Measurements from ENCODE around the gene BEND5.

BEND5 gene

GRCh38 chr1:48687282-48688045, 89.2 kb downstream of the BEND5 start:
- Mint-ChIP-seq H3K9me3 (no peaks in the 10 kb centered on the region), H3K27me3 (peaks cover 1% of the 10 kb centered on the region), H3K36me3 (ENCODE audit: low read depth) (no peaks in the 10 kb centered on the region), H3K4me1 (no peaks in the 10 kb centered on the region), H3K27ac (no peak overlapping the region), H3K4me3 (no peak overlapping the region)
- no peak for ATAC-seq
- no peak for DNase-seq

GRCh38 chr1:48686159-48686558, 90.5 kb downstream of the BEND5 start:
- DNase-seq: no peak
- Mint-ChIP-seq H3K36me3 (ENCODE audit: low read depth) (no peaks in the 10 kb centered on the region), H3K27ac (no peak overlapping the region), H3K9me3 (no peaks in the 10 kb centered on the region), H3K4me1 (no peaks in the 10 kb centered on the region), H3K27me3 (peaks cover 1% of the 10 kb centered on the region), H3K4me3 (no peak overlapping the region)
- no peak for ATAC-seq

- Mint-ChIP-seq H3K36me3 (ENCODE audit: low read depth) (no peaks in the 10 kb centered on the region), H3K27me3 (peaks cover 1% of the 10 kb centered on the region), H3K27ac (no peak overlapping the region), H3K4me1 (no peaks in the 10 kb centered on the region), H3K4me3 (no peak overlapping the region), H3K9me3 (no peaks in the 10 kb centered on the region)
- DNase-seq (no peak), ATAC-seq (no peak)
Observed at GRCh38 chr1:48684381-48684780, 92.3 kb downstream of the BEND5 start.

- Mint-ChIP-seq H3K36me3 (ENCODE audit: low read depth) (no peaks in the 10 kb centered on the region), H3K9me3 (no peaks in the 10 kb centered on the region), H3K27me3 (peaks cover 1% of the 10 kb centered on the region), H3K4me3 (no peak overlapping the region), H3K4me1 (no peaks in the 10 kb centered on the region), H3K27ac (no peak overlapping the region)
- ATAC-seq (no peak), DNase-seq (no peak)
Observed at GRCh38 chr1:48683839-48684238, 92.9 kb downstream of the BEND5 start.

- Mint-ChIP-seq H3K36me3 (ENCODE audit: low read depth) (no peaks in the 10 kb centered on the region), H3K4me1 (no peaks in the 10 kb centered on the region), H3K27me3 (peaks cover 1% of the 10 kb centered on the region), H3K27ac (no peak overlapping the region), H3K4me3 (no peak overlapping the region), H3K9me3 (no peaks in the 10 kb centered on the region)
- no peak for ATAC-seq
- no peak for DNase-seq
Observed at GRCh38 chr1:48681476-48682305, 95.0 kb downstream of the BEND5 start.

GRCh38 chr1:48680411-48681035, 96.2 kb downstream of the BEND5 start:
- Mint-ChIP-seq H3K27ac (no peak overlapping the region), H3K4me3 (no peak overlapping the region), H3K9me3 (no peaks in the 10 kb centered on the region), H3K4me1 (no peaks in the 10 kb centered on the region), H3K36me3 (ENCODE audit: low read depth) (no peaks in the 10 kb centered on the region), H3K27me3 (peaks cover 1% of the 10 kb centered on the region)
- DNase-seq: no peak
- no peak for ATAC-seq

- ATAC-seq (no peak), DNase-seq (no peak)
- Mint-ChIP-seq H3K36me3 (ENCODE audit: low read depth) (no peaks in the 10 kb centered on the region), H3K27ac (no peak overlapping the region), H3K9me3 (no peaks in the 10 kb centered on the region), H3K4me3 (no peak overlapping the region), H3K27me3 (peaks cover 5% of the 10 kb centered on the region), H3K4me1 (peaks cover 4% of the 10 kb centered on the region)
Observed at GRCh38 chr1:48679859-48680258, 96.8 kb downstream of the BEND5 start.

- H3K4me3 Mint-ChIP-seq: no peak overlapping the region
- no peak overlapping the region for H3K27ac Mint-ChIP-seq
- no peaks in the 10 kb centered on the region for H3K36me3 Mint-ChIP-seq (ENCODE audit: low read depth)
Observed at GRCh38 chr1:48678710-48679505, 97.8 kb downstream of the BEND5 start.

More at GRCh38 chr1:48678710-48679505, 97.8 kb downstream of the BEND5 start:
- Mint-ChIP-seq H3K9me3 (no peaks in the 10 kb centered on the region), H3K27me3 (peaks cover 8% of the 10 kb centered on the region), H3K4me1 (peaks cover 4% of the 10 kb centered on the region)
- no peak for DNase-seq
- no peak for ATAC-seq

Data from activated naive CD8-positive, alpha-beta T cell treated with anti-CD3 and anti-CD28 coated beads, Interleukin-2, amount 50 U/mL, for 24 hours (primary cell).